ENCODE results near the gene IFNL1. TPM values are rescaled to one million over a fixed set of nuclear protein-coding genes. Genes with fewer than 3 reads are reported as not detected.
"Not testable (repeated sequence)": the region's sequence is repeated elsewhere in the genome, so short reads cannot be mapped to it uniquely, and the experiment has no call there.

Gene IFNL1
- total RNA-seq, 2 donors from 2014 or later = not detected

- H3K27me3 Mint-ChIP-seq = no peaks in the 10 kb centered on the region
- H3K27ac Mint-ChIP-seq = peak overlapping the region; percentile 95
- H3K36me3 Mint-ChIP-seq (ENCODE audit: low read depth) = peaks cover 2% of the 10 kb centered on the region
- DNase-seq (no peak), ATAC-seq (no peak)
- H3K4me3 Mint-ChIP-seq = peak overlapping the region; percentile 90
- H3K9me3 ChIP-seq (ENCODE audit: control insufficient read depth, low read length, poor library complexity, severe bottlenecking) = no peaks in the 10 kb centered on the region
- H3K4me1 Mint-ChIP-seq = peaks cover 40% of the 10 kb centered on the region
Observed at GRCh38 chr19:39321117-39321831, 25.1 kb downstream of the IFNL1 start.

DNA sequence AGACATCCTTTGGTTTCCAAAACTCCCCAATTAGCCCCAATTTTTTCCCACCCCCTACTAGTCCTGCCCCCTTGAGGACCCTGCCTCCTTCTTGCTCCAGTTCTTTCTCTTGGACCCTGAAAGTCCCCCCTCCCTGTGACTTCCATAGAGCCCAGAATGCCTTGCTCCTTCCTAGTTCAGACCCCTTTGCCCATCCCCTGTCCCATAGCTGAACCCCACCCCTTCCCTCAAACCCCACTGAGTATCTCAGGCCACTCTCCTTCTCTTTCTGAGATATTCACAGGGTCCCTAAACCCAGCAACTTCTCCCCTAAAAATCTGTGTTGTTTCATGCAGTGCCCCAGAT is 25.6 kb downstream of the IFNL1 start:
- Mint-ChIP-seq H3K4me1 (peaks cover 39% of the 10 kb centered on the region), H3K4me3 (peak overlapping the region; percentile 90), H3K27ac (peak overlapping the region; percentile 95), H3K27me3 (no peaks in the 10 kb centered on the region), H3K36me3 (ENCODE audit: low read depth) (peaks cover 2% of the 10 kb centered on the region)
- H3K9me3 ChIP-seq (ENCODE audit: control insufficient read depth, low read length, poor library complexity, severe bottlenecking) = no peaks in the 10 kb centered on the region
- no peak for DNase-seq
- no peak for ATAC-seq

- no peak overlapping the region for H3K4me3 Mint-ChIP-seq
- ATAC-seq (no peak), DNase-seq (no peak)
- H3K9me3 ChIP-seq (ENCODE audit: control insufficient read depth, low read length, poor library complexity, severe bottlenecking) = no peaks in the 10 kb centered on the region
- no peaks in the 10 kb centered on the region for H3K36me3 Mint-ChIP-seq (ENCODE audit: low read depth)
- H3K27ac Mint-ChIP-seq = peak overlapping the region; percentile 54
- H3K27me3 Mint-ChIP-seq = no peaks in the 10 kb centered on the region
- H3K4me1 Mint-ChIP-seq = peaks cover 34% of the 10 kb centered on the region
Observed at GRCh38 chr19:39324242-39324842, 28.1 kb downstream of the IFNL1 start.

GRCh38 chr19:39325778-39326665 is 29.8 kb downstream of the IFNL1 start:
- no peaks in the 10 kb centered on the region for H3K36me3 Mint-ChIP-seq (ENCODE audit: low read depth)
- ATAC-seq (peak; percentile 56), DNase-seq (no peak)
- no peaks in the 10 kb centered on the region for H3K9me3 ChIP-seq (ENCODE audit: control insufficient read depth, low read length, poor library complexity, severe bottlenecking)
- H3K27me3 Mint-ChIP-seq = no peaks in the 10 kb centered on the region
- no peak overlapping the region for H3K27ac Mint-ChIP-seq
- H3K4me1 Mint-ChIP-seq = peaks cover 32% of the 10 kb centered on the region
- H3K4me3 Mint-ChIP-seq = no peak overlapping the region

- Mint-ChIP-seq H3K27ac (peak overlapping the region; percentile 87), H3K36me3 (ENCODE audit: low read depth) (no peaks in the 10 kb centered on the region), H3K4me3 (peak overlapping the region; percentile 53), H3K27me3 (no peaks in the 10 kb centered on the region), H3K4me1 (peaks cover 27% of the 10 kb centered on the region)
- ATAC-seq (no peak), DNase-seq (no peak)
- H3K9me3 ChIP-seq (ENCODE audit: control insufficient read depth, low read length, poor library complexity, severe bottlenecking) = no peaks in the 10 kb centered on the region
Observed at GRCh38 chr19:39327363-39328045, 31.3 kb downstream of the IFNL1 start.

DNA sequence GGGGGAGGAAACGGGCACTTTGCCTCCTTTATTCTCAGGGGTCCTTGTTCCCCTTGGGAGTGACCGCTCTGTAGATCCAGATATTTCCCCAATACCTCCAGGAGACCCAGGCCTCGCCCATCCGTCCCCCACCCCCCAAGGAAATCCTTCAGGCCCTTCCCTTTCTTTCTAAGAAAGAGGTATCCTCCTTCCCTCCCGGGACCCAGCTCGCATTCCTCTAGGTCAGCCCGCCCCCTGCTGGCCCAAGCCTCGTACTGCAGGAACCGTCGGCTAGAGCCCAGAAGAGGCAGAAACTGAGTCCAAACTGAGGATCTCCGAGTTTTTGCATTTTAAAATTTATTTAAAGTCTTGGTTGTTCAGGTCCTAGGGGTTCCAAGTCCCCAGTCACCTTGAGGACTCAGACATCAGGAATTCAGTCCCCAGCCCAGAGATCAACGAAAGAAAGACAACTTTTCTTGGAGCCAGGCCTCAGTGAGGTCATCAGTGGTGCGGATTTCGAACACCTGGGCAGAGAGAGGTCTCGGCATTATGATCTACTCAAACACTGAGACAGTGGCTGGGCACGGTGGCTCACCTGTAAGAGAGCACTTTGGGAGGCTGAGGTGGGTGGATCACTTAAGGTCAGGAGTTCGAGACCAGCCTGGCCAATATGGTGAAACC is 32.0 kb downstream of the IFNL1 start:
- H3K4me3 Mint-ChIP-seq = peak overlapping the region; percentile 53
- H3K36me3 Mint-ChIP-seq (ENCODE audit: low read depth) = no peaks in the 10 kb centered on the region
- H3K27me3 Mint-ChIP-seq = no peaks in the 10 kb centered on the region
- H3K27ac Mint-ChIP-seq = peak overlapping the region; percentile 87
- peaks cover 28% of the 10 kb centered on the region for H3K4me1 Mint-ChIP-seq
- peak; percentile 68 to 86 (median 69) for DNase-seq
- H3K9me3 ChIP-seq (ENCODE audit: control insufficient read depth, low read length, poor library complexity, severe bottlenecking) = no peaks in the 10 kb centered on the region
- ATAC-seq = peak; percentile 77

GRCh38 chr19:39329948-39330347 is 33.7 kb downstream of the IFNL1 start:
- Mint-ChIP-seq H3K4me1 (peaks cover 25% of the 10 kb centered on the region), H3K27ac (peak overlapping the region; percentile 43), H3K36me3 (ENCODE audit: low read depth) (no peaks in the 10 kb centered on the region), H3K27me3 (no peaks in the 10 kb centered on the region), H3K4me3 (no peak overlapping the region)
- DNase-seq (no peak), ATAC-seq (no peak)
- H3K9me3 ChIP-seq (ENCODE audit: control insufficient read depth, low read length, poor library complexity, severe bottlenecking) = no peaks in the 10 kb centered on the region

GRCh38 chr19:39332293-39332692 is 36.1 kb downstream of the IFNL1 start:
- no peaks in the 10 kb centered on the region for H3K9me3 ChIP-seq (ENCODE audit: control insufficient read depth, low read length, poor library complexity, severe bottlenecking)
- H3K4me1 Mint-ChIP-seq = peaks cover 38% of the 10 kb centered on the region
- H3K36me3 Mint-ChIP-seq (ENCODE audit: low read depth) = peaks cover 6% of the 10 kb centered on the region
- no peaks in the 10 kb centered on the region for H3K27me3 Mint-ChIP-seq
- ATAC-seq (no peak), DNase-seq (no peak)
- H3K4me3 Mint-ChIP-seq = peak overlapping the region; percentile 45
- no peak overlapping the region for H3K27ac Mint-ChIP-seq

DNA sequence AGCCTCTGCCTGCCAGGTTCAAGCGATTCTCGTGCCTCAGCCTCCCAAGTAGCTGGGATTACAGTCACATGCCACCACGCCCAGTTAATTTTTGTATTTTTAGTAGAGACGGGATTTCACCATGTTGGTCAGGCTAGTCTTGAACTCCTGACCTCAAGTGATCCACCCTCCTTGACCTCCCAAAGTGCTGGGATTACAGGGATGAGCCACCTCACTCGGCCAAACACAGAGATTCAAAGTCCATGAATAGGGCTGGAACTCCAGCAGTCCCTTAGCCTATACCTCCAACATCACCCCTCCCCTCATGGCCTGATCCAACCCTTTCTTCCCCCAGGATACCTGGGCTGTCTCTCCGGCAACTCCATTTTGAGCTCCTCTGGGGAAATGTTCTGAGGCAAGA is 36.5 kb downstream of the IFNL1 start:
- H3K27me3 Mint-ChIP-seq; H3K9me3 ChIP-seq (ENCODE audit: control insufficient read depth, low read length, poor library complexity, severe bottlenecking); H3K36me3 Mint-ChIP-seq (ENCODE audit: low read depth); ATAC-seq; DNase-seq: not testable (repeated sequence)
- peak overlapping the region; percentile 45 for H3K4me3 Mint-ChIP-seq
- H3K27ac Mint-ChIP-seq = peak overlapping the region; percentile 24
- H3K4me1 Mint-ChIP-seq = peaks cover 42% of the 10 kb centered on the region

- H3K4me1 Mint-ChIP-seq = peaks cover 44% of the 10 kb centered on the region
Observed at GRCh38 chr19:39333507-39333906, 37.3 kb downstream of the IFNL1 start.

GRCh38 chr19:39334444-39334976 is 38.3 kb downstream of the IFNL1 start:
- ATAC-seq = no peak
- Mint-ChIP-seq H3K27ac (peak overlapping the region; percentile 99), H3K36me3 (ENCODE audit: low read depth) (peaks cover 6% of the 10 kb centered on the region), H3K4me3 (peak overlapping the region; percentile 99), H3K4me1 (peaks cover 39% of the 10 kb centered on the region), H3K27me3 (no peaks in the 10 kb centered on the region)
- no peaks in the 10 kb centered on the region for H3K9me3 ChIP-seq (ENCODE audit: control insufficient read depth, low read length, poor library complexity, severe bottlenecking)
- DNase-seq = no peak

More at GRCh38 chr19:39333507-39333906, 37.3 kb downstream of the IFNL1 start:
- H3K4me3 Mint-ChIP-seq = peak overlapping the region; percentile 99
- no peaks in the 10 kb centered on the region for H3K27me3 Mint-ChIP-seq
- H3K36me3 Mint-ChIP-seq (ENCODE audit: low read depth) = peaks cover 6% of the 10 kb centered on the region
- ATAC-seq (no peak), DNase-seq (no peak)
- no peaks in the 10 kb centered on the region for H3K9me3 ChIP-seq (ENCODE audit: control insufficient read depth, low read length, poor library complexity, severe bottlenecking)
- peak overlapping the region; percentile 24 for H3K27ac Mint-ChIP-seq

GRCh38 chr19:39335168-39335548 is 39.0 kb downstream of the IFNL1 start:
- DNase-seq (no peak), ATAC-seq (peak; percentile 55)
- Mint-ChIP-seq H3K27me3 (no peaks in the 10 kb centered on the region), H3K4me1 (peaks cover 40% of the 10 kb centered on the region), H3K36me3 (ENCODE audit: low read depth) (peaks cover 6% of the 10 kb centered on the region), H3K27ac (peak overlapping the region; percentile 99), H3K4me3 (peak overlapping the region; percentile 99)
- H3K9me3 ChIP-seq (ENCODE audit: control insufficient read depth, low read length, poor library complexity, severe bottlenecking) = no peaks in the 10 kb centered on the region

Data from T-helper 17 cell (primary cell).